HG03196 (cell line): ENCODE data around the gene ENO2.

Experiments
- ATAC-seq: cut with Tn5 transposase; IDR thresholded peaks from one replicate; pipeline ENCODE4 v1.9.1; 2021; ENCODE audit not compliant: unreplicated experiment

Gene ENO2

DNA sequence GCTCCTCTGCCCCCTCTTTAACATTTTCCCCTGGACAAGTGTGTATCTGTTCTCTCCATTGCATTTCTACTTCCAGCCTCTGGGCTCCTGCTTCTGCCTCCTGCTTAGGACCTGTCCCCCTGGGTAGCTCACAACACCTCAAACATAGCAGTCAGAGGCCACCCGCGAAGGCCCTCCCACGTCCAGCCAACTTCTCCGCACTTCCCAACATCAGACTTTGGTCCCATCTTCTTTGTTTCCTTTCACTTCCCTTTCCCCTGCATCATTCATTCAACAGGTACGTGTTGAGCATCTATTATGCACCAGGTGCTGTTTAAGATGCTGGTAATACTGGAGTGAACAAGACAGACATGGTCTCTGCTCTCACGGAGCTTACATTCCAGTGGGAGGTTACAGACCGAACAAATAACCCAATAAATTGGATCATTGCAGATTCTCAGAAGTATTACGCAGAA lies 32.6 kb downstream of the ENO2 start:
- ATAC-seq, result no peak

GRCh38 chr12:6947615-6948014 lies 33.2 kb downstream of the ENO2 start:
- ATAC-seq, result no peak

- no peak for ATAC-seq
These were observed 34.7 kb downstream of the ENO2 start for GRCh38 chr12:6948873-6949594.

GRCh38 chr12:6950401-6950801 lies 36.0 kb downstream of the ENO2 start:
- no peak for ATAC-seq

- ATAC-seq, result no peak
These were observed 36.6 kb downstream of the ENO2 start, which contains the start of gene PTPN6 for GRCh38 chr12:6950811-6951540. TSS of gene PTPN6 (plus strand) at chr12:6951356. CDS start at chr12:6951513, 157 bp downstream.

DNA sequence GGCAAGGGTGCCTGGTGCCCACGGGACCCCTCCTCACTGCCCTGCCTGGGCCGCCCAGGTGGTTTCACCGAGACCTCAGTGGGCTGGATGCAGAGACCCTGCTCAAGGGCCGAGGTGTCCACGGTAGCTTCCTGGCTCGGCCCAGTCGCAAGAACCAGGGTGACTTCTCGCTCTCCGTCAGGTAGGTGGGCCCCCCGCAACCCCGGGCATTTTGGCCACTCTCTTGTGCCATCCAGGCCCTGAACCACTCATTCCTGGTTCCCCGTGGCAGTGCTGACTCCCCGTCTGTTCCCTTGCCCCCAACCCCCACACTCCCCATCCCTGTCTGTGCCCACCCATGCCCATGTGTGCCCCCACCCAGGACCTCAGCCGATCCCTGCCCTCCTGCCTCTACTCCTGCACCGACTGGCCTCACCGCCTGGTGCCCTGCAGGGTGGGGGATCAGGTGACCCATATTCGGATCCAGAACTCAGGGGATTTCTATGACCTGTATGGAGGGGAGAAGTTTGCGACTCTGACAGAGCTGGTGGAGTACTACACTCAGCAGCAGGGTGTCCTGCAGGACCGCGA lies 37.3 kb downstream of the ENO2 start:
- no peak for ATAC-seq

- no peak for ATAC-seq
These were observed 37.9 kb downstream of the ENO2 start for GRCh38 chr12:6952121-6952862.

DNA sequence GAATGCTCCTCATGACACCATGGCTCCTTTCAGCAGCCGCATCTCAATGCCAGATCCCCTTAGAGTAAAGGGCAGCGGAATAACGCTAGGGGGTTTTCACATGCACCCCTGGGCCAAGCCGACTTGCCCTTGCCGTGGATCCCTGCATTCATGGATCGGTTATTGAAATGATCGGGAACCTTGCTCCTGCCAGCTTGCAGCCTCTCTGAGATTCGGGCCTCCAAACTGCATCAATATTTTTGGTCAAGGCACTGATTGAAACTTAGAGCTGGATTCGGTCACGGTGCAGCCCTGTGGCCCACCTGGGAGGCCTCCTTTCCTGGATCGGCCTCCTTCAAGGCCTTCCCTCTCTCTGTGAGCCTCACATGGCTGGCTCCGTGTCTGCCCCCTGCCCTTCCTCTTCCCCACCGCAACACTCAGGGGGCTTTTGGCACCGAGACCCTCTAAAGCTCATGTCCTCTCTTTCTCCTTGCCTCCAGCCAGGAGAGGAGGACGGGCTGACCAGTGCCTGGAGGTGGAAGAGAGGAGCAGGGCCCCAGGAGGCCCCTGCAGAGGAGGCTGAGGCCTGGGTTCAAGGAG lies 38.6 kb downstream of the ENO2 start:
- no peak for ATAC-seq

DNA sequence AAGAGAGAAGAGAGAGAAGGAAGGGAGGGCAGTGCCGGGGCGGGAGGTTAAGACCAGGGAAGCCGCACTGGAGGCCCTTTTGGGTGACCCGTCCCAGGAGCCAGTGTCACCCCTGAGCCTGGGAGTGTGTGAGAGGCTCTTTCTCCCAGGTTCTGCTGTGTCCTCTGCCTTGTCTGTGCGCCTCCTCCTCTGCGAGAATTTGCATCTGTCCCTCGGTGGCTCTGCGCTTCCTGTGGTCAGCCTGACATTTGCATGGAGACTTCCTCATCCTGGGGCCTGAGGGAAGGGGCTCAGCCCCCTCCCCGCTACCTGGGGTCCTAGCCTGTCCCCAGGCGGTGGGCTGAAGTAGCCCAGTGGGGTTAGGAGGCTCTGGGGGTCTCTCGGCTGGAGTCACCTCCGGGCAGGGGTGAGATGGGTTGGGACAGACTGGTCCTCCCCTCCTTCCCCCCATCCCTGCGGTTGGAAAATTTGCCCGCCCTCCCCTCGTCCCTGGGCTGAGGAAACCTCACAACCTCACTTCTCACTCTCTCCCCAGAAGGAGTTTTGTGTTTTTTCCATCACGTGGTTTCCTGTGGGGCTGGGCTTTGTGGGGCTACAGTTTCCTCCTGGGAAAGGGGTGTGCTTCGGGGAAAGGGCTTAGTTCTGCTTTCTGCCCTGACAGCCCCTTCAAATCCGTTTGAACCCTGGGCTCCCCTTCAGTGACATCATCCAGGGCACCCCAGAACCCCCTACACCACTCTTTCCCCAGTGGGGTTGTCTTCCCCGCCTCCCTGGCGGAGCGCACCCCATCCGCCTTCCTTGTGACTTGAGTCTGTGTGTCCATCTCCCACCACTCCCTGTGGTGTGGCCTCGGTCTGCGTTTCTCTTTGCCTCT lies 39.3 kb downstream of the ENO2 start:
- ATAC-seq, result peak; percentile 34

GRCh38 chr12:6954316-6955107 lies 40.1 kb downstream of the ENO2 start:
- ATAC-seq, result no peak

DNA sequence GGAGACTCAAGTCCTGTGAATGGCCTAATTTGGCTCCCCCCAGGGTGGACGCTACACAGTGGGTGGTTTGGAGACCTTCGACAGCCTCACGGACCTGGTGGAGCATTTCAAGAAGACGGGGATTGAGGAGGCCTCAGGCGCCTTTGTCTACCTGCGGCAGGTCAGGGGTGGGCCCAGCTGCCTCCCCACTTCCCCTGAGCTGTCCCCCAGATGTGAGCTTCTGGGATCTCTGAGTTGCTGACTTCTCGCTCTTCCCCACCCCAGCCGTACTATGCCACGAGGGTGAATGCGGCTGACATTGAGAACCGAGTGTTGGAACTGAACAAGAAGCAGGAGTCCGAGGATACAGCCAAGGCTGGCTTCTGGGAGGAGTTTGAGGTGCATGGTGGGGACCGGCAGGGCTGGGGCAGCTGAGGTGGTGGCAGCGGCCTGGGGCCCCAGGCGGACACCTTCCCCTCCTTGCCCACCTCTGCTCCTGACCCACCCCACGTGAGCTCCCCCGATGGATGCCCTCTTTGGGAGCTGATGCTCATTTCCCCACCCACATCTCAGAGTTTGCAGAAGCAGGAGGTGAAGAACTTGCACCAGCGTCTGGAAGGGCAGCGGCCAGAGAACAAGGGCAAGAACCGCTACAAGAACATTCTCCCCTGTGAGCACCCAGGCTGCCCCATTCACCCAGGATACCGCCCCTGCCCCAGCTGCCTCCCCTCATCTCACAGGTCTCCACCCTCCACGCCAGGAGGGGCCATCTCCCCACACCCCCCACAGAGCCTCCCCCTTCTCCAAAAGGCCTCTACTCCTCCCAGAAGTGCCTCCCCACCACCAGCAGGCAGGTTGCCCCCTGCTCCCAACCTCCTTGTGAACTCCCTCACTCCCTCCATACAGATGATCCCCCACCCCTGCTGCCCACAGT lies 41.0 kb downstream of the ENO2 start:
- ATAC-seq, result no peak

GRCh38 chr12:6956021-6956727 lies 41.8 kb downstream of the ENO2 start:
- ATAC-seq, result no peak

- ATAC-seq, result no peak
These were observed 42.8 kb downstream of the ENO2 start for GRCh38 chr12:6957151-6957701.

GRCh38 chr12:6957741-6958608 lies 43.6 kb downstream of the ENO2 start:
- no peak for ATAC-seq

GRCh38 chr12:6958609-6959057 lies 44.3 kb downstream of the ENO2 start:
- no peak for ATAC-seq
